Nephron progenitor cell (in vitro differentiated cells): ENCODE data around the gene CCN5.

Source experiments
- DNase-seq: peaks from one replicate; pipeline ENCODE4 v3.0.0; 2021
- H3K27ac Mint-ChIP-seq: 2 replicates; pipeline ENCODE4 v1.8.0; 2021; ENCODE audit warnings: mild to moderate bottlenecking, moderate library complexity, mixed read lengths
- H3K27me3 Mint-ChIP-seq: 2 replicates; pipeline ENCODE4 v1.8.0; 2021; ENCODE audit warnings: mild to moderate bottlenecking, low read depth, mixed read lengths; ENCODE audit not compliant: poor library complexity
- H3K36me3 Mint-ChIP-seq: 2 replicates; pipeline ENCODE4 v1.8.0; 2021; ENCODE audit warnings: low read depth, mixed read lengths
- H3K4me1 Mint-ChIP-seq: 2 replicates; pipeline ENCODE4 v1.8.0; 2021; ENCODE audit warnings: mixed read lengths
- H3K4me3 Mint-ChIP-seq: 2 replicates; pipeline ENCODE4 v1.8.0; 2021; ENCODE audit warnings: mild to moderate bottlenecking, moderate library complexity, mixed read lengths
- H3K9me3 Mint-ChIP-seq: 2 replicates; pipeline ENCODE4 v1.8.0; 2021; ENCODE audit warnings: mild to moderate bottlenecking, moderate library complexity, mixed read lengths
- CTCF ChIP-seq: fragments of 200-600 bp; sonication (generic); IDR thresholded peaks from 2 replicates; pipeline ENCODE4 v1.5.0; 2021; ENCODE audit warnings: antibody characterized with exemption

Gene CCN5

DNA sequence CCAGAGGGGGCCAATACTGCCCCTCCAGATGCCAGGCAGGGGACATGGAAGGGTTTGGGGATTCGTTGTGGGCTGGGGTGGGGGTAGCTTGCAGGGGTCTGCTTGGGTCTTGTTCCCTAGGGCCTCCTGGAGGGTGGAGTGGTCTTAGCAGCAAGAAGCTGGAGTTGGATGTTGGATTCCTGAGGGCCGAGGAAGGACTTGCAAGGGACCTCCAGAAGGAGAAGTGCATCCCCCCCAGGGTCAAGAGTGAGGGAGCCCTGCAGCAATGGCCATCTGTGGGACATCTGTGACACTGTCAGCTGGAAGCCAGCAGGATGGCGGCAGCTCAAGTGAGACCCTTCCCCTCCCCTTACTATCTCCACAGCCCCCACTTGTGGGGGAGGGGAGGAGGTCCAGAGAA lies 25.4 kb upstream of the CCN5 start:
- Mint-ChIP-seq H3K27me3 (peaks cover 18% of the 10 kb centered on the region), H3K36me3 (no peaks in the 10 kb centered on the region), H3K4me3 (no peak overlapping the region), H3K9me3 (peaks cover 8% of the 10 kb centered on the region), H3K4me1 (no peaks in the 10 kb centered on the region), H3K27ac (no peak overlapping the region)
- TF ChIP-seq CTCF, result no peak
- no peak for DNase-seq

- Mint-ChIP-seq H3K27me3 (peaks cover 13% of the 10 kb centered on the region), H3K4me3 (no peak overlapping the region), H3K4me1 (no peaks in the 10 kb centered on the region), H3K9me3 (peaks cover 8% of the 10 kb centered on the region), H3K27ac (no peak overlapping the region), H3K36me3 (no peaks in the 10 kb centered on the region)
- TF ChIP-seq CTCF, result no peak
- DNase-seq, result no peak
Observed at GRCh38 chr20:44690781-44691423, 24.3 kb upstream of the CCN5 start.

DNA sequence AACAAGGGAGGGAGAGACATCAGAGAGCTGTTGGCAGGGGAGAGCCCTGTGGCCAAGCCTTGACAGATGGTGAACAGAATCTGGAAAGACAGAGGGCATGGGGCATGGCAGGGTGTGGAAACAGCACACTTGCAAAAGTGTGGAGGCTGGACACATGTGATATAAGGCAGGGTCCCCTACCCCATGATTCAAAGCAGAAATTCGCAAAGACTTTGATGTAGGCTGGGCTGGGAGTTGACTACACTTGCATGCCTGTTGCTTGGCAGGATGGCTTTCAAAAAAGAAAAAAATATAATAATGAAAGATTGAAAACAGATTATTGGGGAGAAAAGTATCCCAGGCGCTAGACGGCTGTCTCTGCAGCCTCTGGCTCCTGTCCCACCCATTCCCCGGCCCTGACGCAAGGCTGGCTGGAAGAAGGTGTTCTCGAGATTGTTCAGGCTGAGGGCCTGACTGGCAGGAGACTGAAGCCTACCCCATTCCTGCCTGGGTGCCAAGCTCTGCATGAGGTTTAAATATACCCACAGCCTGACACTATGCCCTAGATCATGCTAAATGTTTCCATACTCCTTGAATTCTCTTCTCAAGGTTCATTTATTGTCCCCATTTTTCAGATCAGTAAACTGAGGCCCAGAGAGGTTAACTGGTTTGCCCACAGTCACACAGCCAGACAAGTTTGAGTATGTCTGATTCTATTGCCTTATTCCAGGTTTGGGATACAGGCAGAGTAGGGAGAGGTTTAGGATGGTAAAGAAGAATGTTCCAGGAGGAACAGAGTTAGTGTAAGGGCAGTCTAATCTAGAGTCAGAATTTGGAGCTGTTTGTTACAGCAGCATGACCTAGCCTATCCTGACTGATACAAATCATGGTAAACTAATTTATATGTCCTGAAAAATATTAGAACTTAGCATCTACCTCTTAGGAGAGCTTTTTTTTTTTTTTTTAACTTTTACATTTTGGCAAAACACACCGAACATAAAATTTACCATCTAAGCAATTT lies 23.4 kb upstream of the CCN5 start:
- Mint-ChIP-seq H3K36me3 (no peaks in the 10 kb centered on the region), H3K27me3 (peaks cover 14% of the 10 kb centered on the region), H3K9me3 (peaks cover 8% of the 10 kb centered on the region), H3K4me3 (no peak overlapping the region), H3K27ac (no peak overlapping the region), H3K4me1 (no peaks in the 10 kb centered on the region)
- TF ChIP-seq CTCF, result no peak
- DNase-seq, result no peak

DNA sequence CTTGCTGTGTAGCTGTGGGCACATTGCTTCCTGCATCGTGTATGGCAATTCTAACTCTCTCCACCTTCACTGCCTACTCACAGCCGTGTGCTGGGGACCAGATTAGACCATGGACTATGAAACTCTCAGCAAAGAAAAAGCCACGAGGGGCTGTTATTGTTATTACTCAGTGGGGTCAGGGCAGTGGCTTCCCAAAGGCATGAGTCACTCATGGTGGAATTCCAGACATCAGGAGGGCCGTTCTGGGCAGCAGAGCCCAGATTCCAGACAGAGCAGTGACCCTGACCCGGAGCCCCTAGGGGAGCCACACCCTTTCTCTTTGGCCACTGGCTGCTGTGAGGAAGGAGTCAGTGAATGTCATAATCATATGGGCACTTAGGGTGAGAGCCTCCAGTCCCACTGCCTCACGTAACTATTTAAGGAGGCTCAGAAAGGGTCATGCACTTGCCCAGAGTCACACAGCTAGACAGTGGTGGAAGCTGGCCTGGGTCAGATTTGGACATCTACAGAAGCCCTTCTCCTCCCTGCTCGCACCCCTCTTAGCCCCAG lies 22.2 kb upstream of the CCN5 start:
- Mint-ChIP-seq H3K27ac (no peak overlapping the region), H3K36me3 (no peaks in the 10 kb centered on the region), H3K27me3 (peaks cover 12% of the 10 kb centered on the region), H3K4me1 (no peaks in the 10 kb centered on the region), H3K9me3 (peaks cover 4% of the 10 kb centered on the region), H3K4me3 (no peak overlapping the region)
- no peak for DNase-seq
- no peak for TF ChIP-seq CTCF

- Mint-ChIP-seq H3K27ac (no peak overlapping the region), H3K9me3 (peaks cover 4% of the 10 kb centered on the region), H3K4me3 (no peak overlapping the region), H3K36me3 (no peaks in the 10 kb centered on the region), H3K4me1 (no peaks in the 10 kb centered on the region), H3K27me3 (peaks cover 12% of the 10 kb centered on the region)
- DNase-seq, result no peak
- no peak for TF ChIP-seq CTCF
Observed at GRCh38 chr20:44693627-44694026, 21.5 kb upstream of the CCN5 start.
